GM12878 (cell line): ENCODE data around the gene HBA1. TPM values are rescaled to one million over a fixed set of nuclear protein-coding genes. Genes with fewer than 3 reads are reported as not detected.

Source experiments
- ATAC-seq: fragments of 200-7000 bp; cut with Tn5 transposase; 3 replicates; pipeline ENCODE4 v1.9.1; 2020; ENCODE audit warnings: mild to moderate bottlenecking, moderate library complexity
- BruUV-seq: library from RNA; stranded (reverse); fragments of 400-500 nt; replicated peaks from 2 replicates; lab custom pipeline; 2021; lab: Mats Ljungman, UMichigan
- CTCF ChIA-PET: fragments of 300-600 bp; sonication (Branson Sonifier 250); formaldehyde crosslinking; extraction: SDS; loops from one replicate; lab custom pipeline; 2021; ENCODE audit warnings: inconsistent platforms; lab: Yijun Ruan, JAX
- POLR2A ChIA-PET: fragments of 350-600 bp; formaldehyde crosslinking; extraction: SDS; loops from one replicate; lab custom pipeline; 2021; ENCODE audit warnings: inconsistent platforms; lab: Charles Lee
- RAD21 ChIA-PET: fragments of 300-600 bp; sonication (Branson Sonifier 250); formaldehyde crosslinking; loops from one replicate; lab custom pipeline; 2023; ENCODE audit warnings: antibody characterized with exemption; ENCODE audit not compliant: unreplicated experiment; lab: Charles Lee
- SMC1A ChIA-PET: fragments of 300-600 bp; sonication (Branson Sonifier 250); formaldehyde crosslinking; loops from one replicate; lab custom pipeline; 2023; ENCODE audit not compliant: unreplicated experiment, uncharacterized antibody; lab: Charles Lee
- DNase-seq: peaks from one replicate; pipeline ENCODE4 v3.0.0-alpha.2; 2011; ENCODE audit warnings: low read depth, low spot score
- FAIRE-seq: peaks from 3 replicates; lab custom pipeline; 2011; peaks lifted over from hg19 to GRCh38; lab: Jason Lieb, UNC
- H2AFZ ChIP-seq: 2 replicates; pipeline ENCODE4 v1.6.0; 2011; ENCODE audit warnings: low read depth, low read length, control low read depth; ENCODE audit not compliant: control insufficient read depth
- H3K27ac ChIP-seq: 2 replicates; pipeline ENCODE4 v1.5.1; 2011; ENCODE audit warnings: control low read depth; ENCODE audit not compliant: control insufficient read depth, insufficient read depth
- H3K27me3 ChIP-seq, 2 experiments: replicated peaks in 1 of 2; 2 replicates each; pipeline versions ENCODE4 v1.6.0 to v1.6.1; 2011; ENCODE audit warnings: low read length in 1 of 2; ENCODE audit not compliant: control insufficient read depth in 2 of 2, insufficient read depth in 2 of 2
- H3K36me3 ChIP-seq, 2 experiments: 2 replicates each; pipeline ENCODE4 v1.5.1; 2011; ENCODE audit warnings: low read length in 1 of 2; ENCODE audit not compliant: control insufficient read depth in 2 of 2, insufficient read depth in 2 of 2
- H3K4me1 ChIP-seq: 2 replicates; pipeline ENCODE4 v1.6.1; 2011; ENCODE audit warnings: mild to moderate bottlenecking, low read length, moderate library complexity, mixed read lengths; ENCODE audit not compliant: control insufficient read depth, insufficient read depth
- H3K4me2 ChIP-seq: 2 replicates; pipeline ENCODE4 v1.6.0; 2011; ENCODE audit warnings: control low read depth; ENCODE audit not compliant: control insufficient read depth, insufficient read depth
- H3K4me3 ChIP-seq: fragments of 200-600 bp; sonication (generic); 2 replicates; pipeline ENCODE4 v1.5.1; 2016
- H3K79me2 ChIP-seq: 2 replicates; pipeline ENCODE4 v1.6.0; 2011; ENCODE audit warnings: low read length; ENCODE audit not compliant: control insufficient read depth, insufficient read depth
- H3K9ac ChIP-seq: 2 replicates; pipeline ENCODE4 v1.8.0; 2011; ENCODE audit warnings: low read length, control low read depth, mixed read lengths; ENCODE audit not compliant: control insufficient read depth, insufficient read depth
- H3K9me3 ChIP-seq: replicated peaks from 3 replicates; pipeline ENCODE4 v1.5.1; 2011; ENCODE audit warnings: mild to moderate bottlenecking, low read length; ENCODE audit not compliant: control insufficient read depth, insufficient read depth
- H4K20me1 ChIP-seq: 2 replicates; pipeline ENCODE4 v1.6.0; 2011; ENCODE audit not compliant: control insufficient read depth, insufficient read depth
- BMI1 ChIP-seq: fragments of 450-650 bp; IDR thresholded peaks from 2 replicates; pipeline ENCODE4 v1.6.1; 2016; ENCODE audit warnings: mild to moderate bottlenecking, moderate library complexity, borderline replicate concordance
- HCFC1 ChIP-seq: fragments of 150-350 bp; IDR thresholded peaks from 2 replicates; pipeline ENCODE4 v1.6.1; 2014; ENCODE audit warnings: low read length
- IKZF2 ChIP-seq, 2 experiments: fragments of 450-650 bp; IDR thresholded peaks; 2 replicates each; pipeline ENCODE4 v1.6.1; 2017; ENCODE audit warnings: mild to moderate bottlenecking in 2 of 2, moderate library complexity in 2 of 2
- MXI1 ChIP-seq: fragments of 150-350 bp; IDR thresholded peaks from 2 replicates; pipeline ENCODE4 v1.6.1; 2011; ENCODE audit warnings: low read depth, mild to moderate bottlenecking, inconsistent platforms, low read length, improper control_type of control experiment
- NR2F1 ChIP-seq: fragments of 450-650 bp; conservative IDR thresholded peaks from 2 replicates; pipeline ENCODE4 v1.6.1; 2017; ENCODE audit warnings: mild to moderate bottlenecking
- SMAD5 ChIP-seq: IDR thresholded peaks from 2 replicates; pipeline ENCODE4 v1.6.1; 2016; ENCODE audit warnings: antibody characterized with exemption, low read depth
- SMARCA5 ChIP-seq: fragments of 450-650 bp; IDR thresholded peaks from 2 replicates; pipeline ENCODE4 v1.6.1; 2017; ENCODE audit warnings: mild to moderate bottlenecking
- SUZ12 ChIP-seq: fragments of 200-600 bp; sonication (generic); IDR thresholded peaks from one replicate; pipeline ENCODE4 v1.6.1; 2018; ENCODE audit warnings: antibody characterized with exemption, mild to moderate bottlenecking; ENCODE audit not compliant: unreplicated experiment
- ZZZ3 ChIP-seq: IDR thresholded peaks from 2 replicates; pipeline ENCODE4 v1.6.1; 2011; ENCODE audit warnings: low read depth; ENCODE audit not compliant: control insufficient read depth, insufficient read length
- WGBS: methylation state at CpG from one replicate; pipeline ENCODE4 v1.1.6; 2016; ENCODE audit warnings: low lambda C conversion rate; ENCODE audit not compliant: insufficient replicate concordance, insufficient coverage; ENCODE audit errors: missing lambda C conversion rate; 5-methylcytosine and 5-hydroxymethylcytosine counted together
- in situ Hi-C: fragments of 300-500 bp; cut with MboI; formaldehyde crosslinking; loops from 9 replicates; pipeline ENCODE4 v1.14.3; 2018; ENCODE audit warnings: mixed read lengths
- intact Hi-C: fragments of 100-400 bp; cut with micrococcal nuclease; formaldehyde crosslinking; loops from one replicate; pipeline ENCODE4 v1.14.2; 2022; ENCODE audit not compliant: unreplicated experiment
- polyA plus RNA-seq, 11 experiments: library from polyadenylated mRNA; depleted of rRNA in 4 of 11; unstranded in 6 of 11; stranded (reverse) in 5 of 11; fragments of >200 nt; fragmentation: Nextera tagmentation in 4 of 11; fragmentation: Illumina TruSeq in 1 of 11; extraction: Ambion mirVana in 4 of 11; extraction: Trizol in 1 of 11; gene quantifications; 1 replicate in 1 of 11; 2 replicates in 10 of 11; pipeline versions ENCODE4 v1.2.1 to v1.2.3, GENCODE V29; 2011 to 2016; ENCODE audit warnings: inconsistent platforms in 2 of 11, missing spikeins in 2 of 11, low read depth in 1 of 11
- total RNA-seq, 4 experiments: library from RNA; depleted of rRNA in 3 of 4; stranded (reverse); fragments of >200 nt in 3 of 4; fragmentation: Illumina TruSeq in 1 of 4; extraction: Trizol in 1 of 4; gene quantifications; 2 replicates each; pipeline versions ENCODE4 v1.2.1 to v1.2.3, GENCODE V29; 2013 to 2021
- TF ChIP-seq, protein P1 (sequence below): IDR thresholded peaks from 2 replicates; pipeline ENCODE4 v1.6.1; 2011; ENCODE audit warnings: low read depth, low read length, improper control_type of control experiment, borderline replicate concordance
- TF ChIP-seq, protein P2 (sequence below): fragments of 450-650 bp; IDR thresholded peaks from 2 replicates; pipeline ENCODE4 v1.6.1; 2018; ENCODE audit warnings: borderline replicate concordance, mild to moderate bottlenecking; ENCODE audit not compliant: partially characterized antibody
- TF ChIP-seq, protein P3 (sequence below): fragments of 450-650 bp; IDR thresholded peaks from 2 replicates; pipeline ENCODE4 v1.6.1; 2014; ENCODE audit warnings: mild to moderate bottlenecking

Gene HBA1
- total and polyA plus RNA-seq, 10 of the 15 experiments (the other 5 are each of a cell fraction or from before 2014, with no cell fraction given): 0.28 to 3.5 (median 0.83) TPM; not detected in 5

DNA sequence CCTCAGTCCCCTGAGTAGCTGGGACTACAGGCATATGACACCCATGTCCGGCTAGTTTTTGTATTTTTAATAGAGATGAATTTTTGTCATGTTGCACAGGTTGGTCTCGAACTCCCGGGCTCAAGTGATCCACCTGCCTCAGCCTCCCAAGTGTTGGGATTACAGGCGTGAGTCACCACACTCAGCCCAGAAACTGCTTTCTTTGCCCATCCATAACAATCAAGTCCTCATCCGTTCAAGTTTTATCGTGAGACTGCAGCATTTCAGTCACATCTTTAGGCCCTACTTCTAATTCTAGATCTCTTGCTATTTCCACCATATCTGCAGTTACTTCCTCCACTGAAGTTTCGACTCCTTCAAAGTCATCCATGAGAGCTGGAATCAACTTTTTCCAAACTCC lies 44.4 kb upstream of the HBA1 start:
- Histone ChIP-seq H3K4me1 (peaks cover 13% of the 10 kb centered on the region), H3K27me3 (no peaks in the 10 kb centered on the region), H3K27ac (no peak overlapping the region), H3K4me3 (no peak overlapping the region), H3K9ac (no peak overlapping the region), H4K20me1 (no peaks in the 10 kb centered on the region), H3K4me2 (no peak overlapping the region), H3K36me3 (no peaks in the 10 kb centered on the region; a peak in 1 of 4 replicates), H3K79me2 (peaks cover 22% of the 10 kb centered on the region), H3K9me3 (no peaks in the 10 kb centered on the region; the same call in 2 of the 3 replicates), H2AFZ (no peak overlapping the region)
- ATAC-seq: no peak
- no peak for TF ChIP-seq SMARCA5
- TF ChIP-seq SUZ12: no peak
- TF ChIP-seq, protein P1, sequence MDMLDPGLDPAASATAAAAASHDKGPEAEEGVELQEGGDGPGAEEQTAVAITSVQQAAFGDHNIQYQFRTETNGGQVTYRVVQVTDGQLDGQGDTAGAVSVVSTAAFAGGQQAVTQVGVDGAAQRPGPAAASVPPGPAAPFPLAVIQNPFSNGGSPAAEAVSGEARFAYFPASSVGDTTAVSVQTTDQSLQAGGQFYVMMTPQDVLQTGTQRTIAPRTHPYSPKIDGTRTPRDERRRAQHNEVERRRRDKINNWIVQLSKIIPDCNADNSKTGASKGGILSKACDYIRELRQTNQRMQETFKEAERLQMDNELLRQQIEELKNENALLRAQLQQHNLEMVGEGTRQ: no peak
- no peak for TF ChIP-seq NR2F1
- no peak for TF ChIP-seq HCFC1
- TF ChIP-seq, protein P2, sequence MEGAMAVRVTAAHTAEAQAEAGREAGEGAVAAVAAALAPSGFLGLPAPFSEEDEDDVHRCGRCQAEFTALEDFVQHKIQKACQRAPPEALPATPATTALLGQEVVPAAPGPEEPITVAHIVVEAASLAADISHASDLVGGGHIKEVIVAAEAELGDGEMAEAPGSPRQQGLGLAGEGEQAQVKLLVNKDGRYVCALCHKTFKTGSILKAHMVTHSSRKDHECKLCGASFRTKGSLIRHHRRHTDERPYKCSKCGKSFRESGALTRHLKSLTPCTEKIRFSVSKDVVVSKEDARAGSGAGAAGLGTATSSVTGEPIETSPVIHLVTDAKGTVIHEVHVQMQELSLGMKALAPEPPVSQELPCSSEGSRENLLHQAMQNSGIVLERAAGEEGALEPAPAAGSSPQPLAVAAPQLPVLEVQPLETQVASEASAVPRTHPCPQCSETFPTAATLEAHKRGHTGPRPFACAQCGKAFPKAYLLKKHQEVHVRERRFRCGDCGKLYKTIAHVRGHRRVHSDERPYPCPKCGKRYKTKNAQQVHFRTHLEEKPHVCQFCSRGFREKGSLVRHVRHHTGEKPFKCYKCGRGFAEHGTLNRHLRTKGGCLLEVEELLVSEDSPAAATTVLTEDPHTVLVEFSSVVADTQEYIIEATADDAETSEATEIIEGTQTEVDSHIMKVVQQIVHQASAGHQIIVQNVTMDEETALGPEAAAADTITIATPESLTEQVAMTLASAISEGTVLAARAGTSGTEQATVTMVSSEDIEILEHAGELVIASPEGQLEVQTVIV: no peak
- TF ChIP-seq MXI1: no peak
- TF ChIP-seq, protein P3, sequence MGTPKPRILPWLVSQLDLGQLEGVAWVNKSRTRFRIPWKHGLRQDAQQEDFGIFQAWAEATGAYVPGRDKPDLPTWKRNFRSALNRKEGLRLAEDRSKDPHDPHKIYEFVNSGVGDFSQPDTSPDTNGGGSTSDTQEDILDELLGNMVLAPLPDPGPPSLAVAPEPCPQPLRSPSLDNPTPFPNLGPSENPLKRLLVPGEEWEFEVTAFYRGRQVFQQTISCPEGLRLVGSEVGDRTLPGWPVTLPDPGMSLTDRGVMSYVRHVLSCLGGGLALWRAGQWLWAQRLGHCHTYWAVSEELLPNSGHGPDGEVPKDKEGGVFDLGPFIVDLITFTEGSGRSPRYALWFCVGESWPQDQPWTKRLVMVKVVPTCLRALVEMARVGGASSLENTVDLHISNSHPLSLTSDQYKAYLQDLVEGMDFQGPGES: no peak
- TF ChIP-seq IKZF2 (IDR thresholded peaks at IDR 0.05): no peak
- no peak for TF ChIP-seq ZZZ3
- TF ChIP-seq SMAD5: no peak
- TF ChIP-seq BMI1: no peak
- ChIA-PET CTCF (interaction anchor here (1.1 to 1.2 kb wide), 2 partner anchors 29 to 103 kb away, joined by 3 to 4 read pairs; no protein-coding TSS in a partner anchor), RAD21 (no interaction called here), POLR2A (interaction anchor here (0.6 to 0.8 kb wide), 2 partner anchors 12 to 375 kb away, joined by 3 to 5 read pairs; no protein-coding TSS in a partner anchor), SMC1A (no interaction called here)
- FAIRE-seq: no peak
- no peak for DNase-seq
- in situ Hi-C loops: no loop called here
- BruUV-seq: no TSS peak
- intact Hi-C loops: no loop called here
- 95% methylated on average over 7 of the region's 7 CpGs for whole genome bisulfite sequencing
